MM.1S (cell line): Measurements from ENCODE around the gene TANK.

Experiments used
- DNase-seq: peaks from one replicate; pipeline ENCODE4 v3.0.0-alpha.2; 2015
- H2AFZ ChIP-seq: fragments of 300-600 bp; sonication (generic); 2 replicates; pipeline ENCODE4 v1.6.0; 2016; ENCODE audit warnings: antibody characterized with exemption, low read length
- H3F3A ChIP-seq: fragments of 300-600 bp; sonication (generic); 2 replicates; pipeline ENCODE4 v1.6.1; 2016; ENCODE audit warnings: mild to moderate bottlenecking, antibody characterized with exemption, low read length, moderate library complexity, mixed read lengths; ENCODE audit not compliant: insufficient read depth
- H3K27ac ChIP-seq: fragments of 300-600 bp; sonication (generic); 2 replicates; pipeline ENCODE4 v1.5.1; 2016; ENCODE audit warnings: mild to moderate bottlenecking, low read length
- H3K27me3 ChIP-seq: fragments of 300-600 bp; sonication (generic); replicated peaks from 2 replicates; pipeline ENCODE4 v1.6.0; 2016; ENCODE audit warnings: low read length; ENCODE audit not compliant: insufficient read depth
- H3K36me3 ChIP-seq: fragments of 300-600 bp; sonication (generic); replicated peaks from 2 replicates; pipeline ENCODE4 v1.6.1; 2016; ENCODE audit warnings: mild to moderate bottlenecking, low read length, mixed read lengths; ENCODE audit not compliant: insufficient read depth
- H3K4me1 ChIP-seq: fragments of 300-600 bp; sonication (generic); 2 replicates; pipeline ENCODE4 v1.6.1; 2016; ENCODE audit warnings: low read length, mixed read lengths
- H3K4me2 ChIP-seq: fragments of 300-600 bp; sonication (generic); 2 replicates; pipeline ENCODE4 v1.6.0; 2016; ENCODE audit warnings: low read depth, low read length
- H3K4me3 ChIP-seq: fragments of 300-600 bp; sonication (generic); 2 replicates; pipeline ENCODE4 v1.5.1; 2016; ENCODE audit warnings: low read length, mixed read lengths
- H3K79me2 ChIP-seq: fragments of 300-600 bp; sonication (generic); 2 replicates; pipeline ENCODE4 v1.6.1; 2016; ENCODE audit warnings: mixed run types, low read length, mixed read lengths
- H3K9ac ChIP-seq: fragments of 300-600 bp; sonication (generic); 2 replicates; pipeline ENCODE4 v1.6.1; 2016; ENCODE audit warnings: low read length, mixed read lengths
- H3K9me2 ChIP-seq: fragments of 300-600 bp; sonication (generic); replicated peaks from 2 replicates; pipeline ENCODE4 v1.6.1; 2016; ENCODE audit warnings: mild to moderate bottlenecking, low read length, mixed read lengths; ENCODE audit not compliant: insufficient read depth
- H3K9me3 ChIP-seq: fragments of 300-600 bp; sonication (generic); replicated peaks from 2 replicates; pipeline ENCODE4 v1.6.1; 2016; ENCODE audit warnings: mild to moderate bottlenecking, low read length, mixed read lengths; ENCODE audit not compliant: insufficient read depth
- H4K20me1 ChIP-seq: fragments of 300-600 bp; sonication (generic); 2 replicates; pipeline ENCODE4 v1.6.1; 2016; ENCODE audit warnings: mild to moderate bottlenecking, low read length, moderate library complexity, mixed read lengths; ENCODE audit not compliant: insufficient read depth
- EZH2 ChIP-seq: fragments of 300-600 bp; sonication (generic); optimal IDR thresholded peaks from 2 replicates; pipeline ENCODE3; 2017; ENCODE audit warnings: low read depth, mild to moderate bottlenecking, antibody characterized with exemption, low read length, mixed read lengths
- EZH2phosphoT487 ChIP-seq: fragments of 300-600 bp; sonication (generic); IDR thresholded peaks from 2 replicates; pipeline ENCODE4 v1.6.1; 2018; ENCODE audit warnings: antibody characterized with exemption, low read length
- TF ChIP-seq, protein P1 (sequence below): fragments of 300-600 bp; sonication (generic); IDR thresholded peaks from 2 replicates; pipeline ENCODE4 v1.5.1; 2016; ENCODE audit warnings: antibody characterized with exemption, low read length, mixed read lengths

TANK gene

DNA sequence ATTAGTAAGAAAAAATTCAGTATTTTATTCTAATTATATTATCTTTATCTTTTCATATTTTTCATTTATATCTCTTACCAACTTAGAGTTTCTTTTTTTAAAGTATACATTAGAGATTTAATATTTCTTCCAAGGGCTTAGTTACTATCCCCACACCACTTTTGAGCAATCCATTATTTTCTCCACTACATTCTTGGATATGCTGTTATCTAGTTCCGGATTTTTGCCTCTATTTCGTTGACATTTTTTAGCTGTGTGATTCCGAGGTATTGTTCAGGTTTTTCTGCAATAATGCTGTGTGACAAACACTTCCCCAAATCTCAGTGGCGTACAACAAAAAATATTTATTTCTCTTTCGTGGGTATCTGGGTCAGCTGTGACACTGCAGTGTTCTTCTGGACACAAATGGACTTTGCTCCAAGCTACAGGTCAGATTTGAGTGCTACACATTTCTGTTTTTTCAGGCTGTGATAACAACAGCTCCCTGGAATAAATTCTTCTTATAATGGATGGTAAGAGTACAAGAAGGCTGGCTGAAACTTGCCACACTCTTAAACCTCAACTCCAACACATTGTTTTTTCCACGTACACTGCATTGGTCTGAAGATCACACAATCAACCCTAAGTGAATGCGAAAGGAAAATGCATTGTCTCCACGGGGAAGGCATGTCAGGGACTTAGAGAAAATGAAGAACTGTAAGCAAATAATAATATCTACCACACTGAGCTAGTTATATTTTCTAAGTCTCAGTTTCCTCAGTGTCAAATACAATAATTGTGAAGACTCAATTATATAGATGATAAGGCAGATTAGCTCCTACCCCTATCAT, 97.1 kb downstream of the TANK start:
- no peak for TF ChIP-seq EZH2
- TF ChIP-seq EZH2phosphoT487: no peak
- TF ChIP-seq, protein P1, sequence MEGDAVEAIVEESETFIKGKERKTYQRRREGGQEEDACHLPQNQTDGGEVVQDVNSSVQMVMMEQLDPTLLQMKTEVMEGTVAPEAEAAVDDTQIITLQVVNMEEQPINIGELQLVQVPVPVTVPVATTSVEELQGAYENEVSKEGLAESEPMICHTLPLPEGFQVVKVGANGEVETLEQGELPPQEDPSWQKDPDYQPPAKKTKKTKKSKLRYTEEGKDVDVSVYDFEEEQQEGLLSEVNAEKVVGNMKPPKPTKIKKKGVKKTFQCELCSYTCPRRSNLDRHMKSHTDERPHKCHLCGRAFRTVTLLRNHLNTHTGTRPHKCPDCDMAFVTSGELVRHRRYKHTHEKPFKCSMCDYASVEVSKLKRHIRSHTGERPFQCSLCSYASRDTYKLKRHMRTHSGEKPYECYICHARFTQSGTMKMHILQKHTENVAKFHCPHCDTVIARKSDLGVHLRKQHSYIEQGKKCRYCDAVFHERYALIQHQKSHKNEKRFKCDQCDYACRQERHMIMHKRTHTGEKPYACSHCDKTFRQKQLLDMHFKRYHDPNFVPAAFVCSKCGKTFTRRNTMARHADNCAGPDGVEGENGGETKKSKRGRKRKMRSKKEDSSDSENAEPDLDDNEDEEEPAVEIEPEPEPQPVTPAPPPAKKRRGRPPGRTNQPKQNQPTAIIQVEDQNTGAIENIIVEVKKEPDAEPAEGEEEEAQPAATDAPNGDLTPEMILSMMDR: no peak
- no peaks in the 10 kb centered on the region for H3K79me2 ChIP-seq
- no peaks in the 10 kb centered on the region for H3K36me3 ChIP-seq
- no peaks in the 10 kb centered on the region for H3K9me2 ChIP-seq
- no peaks in the 10 kb centered on the region for H4K20me1 ChIP-seq
- H3K9me3 ChIP-seq: no peaks in the 10 kb centered on the region
- no peak overlapping the region for H2AFZ ChIP-seq
- H3K9ac ChIP-seq: no peak overlapping the region
- no peak overlapping the region for H3K4me3 ChIP-seq
- H3K27me3 ChIP-seq: no peaks in the 10 kb centered on the region
- no peak overlapping the region for H3K27ac ChIP-seq
- DNase-seq: no peak
- H3K4me2 ChIP-seq: no peak overlapping the region
- H3F3A ChIP-seq: no peaks in the 10 kb centered on the region
- H3K4me1 ChIP-seq: no peaks in the 10 kb centered on the region

DNA sequence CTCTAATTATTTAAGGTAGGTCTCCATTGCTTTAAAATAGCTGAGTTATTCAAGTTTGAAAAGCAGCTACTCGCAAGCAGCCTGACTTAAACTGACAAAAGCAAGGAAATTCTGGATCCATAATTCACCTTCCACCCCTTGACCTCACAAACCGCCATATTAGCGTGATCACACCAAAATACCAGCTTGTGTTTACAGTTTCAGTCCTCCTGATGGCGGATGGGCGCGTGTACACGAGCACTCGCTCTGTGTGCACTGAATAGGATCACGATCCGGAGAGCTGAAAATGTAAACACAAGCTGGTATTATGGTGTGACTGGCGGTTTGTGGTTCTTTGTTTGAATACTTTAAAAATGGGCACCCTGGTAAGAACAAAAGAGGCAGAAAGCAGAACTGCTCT, 105.6 kb downstream of the TANK start:
- Histone ChIP-seq H3K36me3 (no peaks in the 10 kb centered on the region), H3K27me3 (no peaks in the 10 kb centered on the region), H3K79me2 (no peaks in the 10 kb centered on the region), H3F3A (no peaks in the 10 kb centered on the region), H3K4me2 (no peak overlapping the region), H3K4me1 (no peaks in the 10 kb centered on the region), H3K27ac (no peak overlapping the region), H3K9me3 (no peaks in the 10 kb centered on the region), H3K9ac (no peak overlapping the region), H4K20me1 (no peaks in the 10 kb centered on the region), H3K9me2 (no peaks in the 10 kb centered on the region), H2AFZ (no peak overlapping the region), H3K4me3 (no peak overlapping the region)
- TF ChIP-seq EZH2 (no peak), EZH2phosphoT487 (no peak)
- TF ChIP-seq, protein P1: no peak
- no peak for DNase-seq

DNA sequence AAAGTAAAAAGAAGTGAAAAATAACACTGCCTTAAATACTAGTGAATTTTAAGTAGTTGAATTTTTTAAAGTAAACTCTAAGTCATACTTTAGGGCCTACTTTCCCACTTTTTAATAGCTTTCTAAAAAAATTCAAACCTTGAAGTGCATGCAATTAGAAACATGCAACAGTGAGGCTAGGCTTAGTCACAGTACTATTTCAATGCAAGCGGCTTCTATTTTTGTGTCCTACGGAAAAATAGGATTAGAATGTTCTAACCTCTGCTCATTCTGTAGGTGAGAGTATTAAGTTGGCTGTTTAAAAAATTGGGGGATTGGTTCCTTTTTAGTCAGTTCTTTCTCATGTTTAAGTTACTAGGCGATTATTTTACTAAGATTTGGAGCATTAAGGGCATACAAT, 108.9 kb downstream of the TANK start:
- Histone ChIP-seq H3K9me2 (no peaks in the 10 kb centered on the region), H3F3A (no peaks in the 10 kb centered on the region), H3K4me2 (no peak overlapping the region), H3K9me3 (no peaks in the 10 kb centered on the region), H3K27me3 (no peaks in the 10 kb centered on the region), H3K79me2 (no peaks in the 10 kb centered on the region), H3K4me1 (no peaks in the 10 kb centered on the region), H3K27ac (no peak overlapping the region), H3K9ac (no peak overlapping the region), H2AFZ (no peak overlapping the region), H4K20me1 (no peaks in the 10 kb centered on the region), H3K36me3 (no peaks in the 10 kb centered on the region), H3K4me3 (no peak overlapping the region)
- DNase-seq: no peak
- TF ChIP-seq EZH2phosphoT487 (no peak), EZH2 (no peak)
- TF ChIP-seq, protein P1: no peak
